ENCODE data around the gene SETBP1.
"Not testable (repeated sequence)": the region's sequence is repeated elsewhere in the genome, so short reads cannot be mapped to it uniquely, and the experiment has no call there.

The SETBP1 gene

GRCh38 chr18:44792456-44793061 is 111.9 kb downstream of the SETBP1 start:
- DNase-seq (ENCODE audit: low spot score) = no peak

- no peak for DNase-seq (ENCODE audit: low spot score)
Measured at GRCh38 chr18:44793194-44793593, 112.5 kb downstream of the SETBP1 start.

GRCh38 chr18:44793685-44794084 is 113.0 kb downstream of the SETBP1 start:
- no peak for DNase-seq (ENCODE audit: low spot score)

GRCh38 chr18:44795241-44795640 is 114.6 kb downstream of the SETBP1 start:
- DNase-seq (ENCODE audit: low spot score) = no peak

- no peak for DNase-seq (ENCODE audit: low spot score)
Measured at GRCh38 chr18:44796429-44797428, 116.0 kb downstream of the SETBP1 start.

DNA sequence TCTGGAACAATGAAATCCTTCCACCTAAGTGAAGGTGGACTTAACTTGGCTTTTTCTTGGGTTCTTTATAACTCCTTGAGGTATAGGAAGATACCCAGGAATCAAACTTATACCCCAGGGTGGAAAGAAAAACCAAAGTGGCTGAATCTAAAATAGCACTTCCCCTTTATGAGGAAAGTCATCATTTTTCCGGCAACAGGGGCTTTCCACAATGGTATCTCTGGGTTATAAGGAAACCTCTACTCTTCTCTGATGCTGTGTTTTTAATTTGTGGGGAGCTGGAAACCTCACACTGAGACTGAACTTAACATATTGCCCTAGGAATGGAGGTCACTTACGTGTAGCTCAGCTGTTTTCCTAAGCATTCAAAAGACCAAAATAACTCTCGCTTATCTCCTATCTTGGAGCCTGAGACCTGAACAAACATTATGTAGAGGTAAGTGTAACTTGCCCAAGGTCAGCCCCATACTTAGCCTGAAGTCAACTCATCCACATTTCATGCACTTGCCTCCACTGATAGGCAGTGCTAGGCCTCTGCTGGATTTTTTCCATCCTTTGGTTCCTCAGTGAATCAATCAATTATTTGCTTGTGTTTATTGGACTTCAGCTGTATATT is 117.9 kb downstream of the SETBP1 start:
- peak; percentile 3 for DNase-seq (ENCODE audit: low spot score)

DNA sequence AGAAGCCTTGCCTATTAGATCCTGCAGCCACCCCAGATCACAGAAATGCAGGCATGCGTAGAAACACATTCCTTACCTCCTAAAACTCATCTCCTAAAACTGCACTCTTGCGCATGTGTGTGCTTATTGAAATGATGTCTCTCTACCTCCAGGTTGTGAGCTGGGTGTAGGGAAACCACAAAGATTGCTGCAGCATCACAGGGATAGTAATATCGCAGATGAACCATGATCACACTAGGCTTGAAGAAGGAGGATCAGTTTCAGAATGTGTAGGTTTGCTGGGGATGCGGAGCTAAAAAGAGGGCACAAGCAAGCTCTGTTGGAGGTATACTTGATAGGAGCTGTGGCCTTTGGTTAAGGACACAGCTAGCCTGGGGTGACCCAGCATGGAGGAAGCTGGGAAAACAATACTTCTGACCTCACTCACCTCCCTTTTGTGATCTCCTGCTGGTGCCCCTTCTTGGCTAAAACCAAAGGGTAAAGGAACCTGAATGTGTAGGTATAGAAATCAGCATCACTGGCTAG is 118.8 kb downstream of the SETBP1 start:
- no peak for DNase-seq (ENCODE audit: low spot score)

DNA sequence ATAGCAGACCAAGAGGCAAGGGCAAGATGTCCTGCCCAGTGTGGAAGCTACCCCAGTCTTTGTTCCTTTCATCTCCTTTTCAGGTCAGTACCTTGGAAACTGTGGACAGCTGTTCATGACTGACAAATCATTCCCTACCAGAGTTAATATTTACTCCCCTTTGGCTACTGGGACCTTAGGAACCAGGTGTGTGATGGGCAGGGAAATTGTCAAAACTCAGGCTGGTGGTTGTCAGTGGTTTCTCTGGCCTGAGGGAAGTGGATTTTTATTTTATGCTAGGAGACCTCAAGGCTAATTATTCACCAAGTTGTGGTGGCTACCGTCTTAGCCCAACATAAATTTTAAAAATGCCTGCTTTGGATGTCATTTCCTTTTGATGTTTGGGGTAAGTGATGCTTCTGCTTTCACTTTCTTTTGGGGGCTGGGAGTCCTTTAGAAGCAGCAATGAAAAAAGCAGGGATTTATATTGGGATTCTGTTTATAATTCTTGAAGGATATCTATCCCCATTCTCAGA is 119.3 kb downstream of the SETBP1 start:
- no peak for DNase-seq (ENCODE audit: low spot score)

DNA sequence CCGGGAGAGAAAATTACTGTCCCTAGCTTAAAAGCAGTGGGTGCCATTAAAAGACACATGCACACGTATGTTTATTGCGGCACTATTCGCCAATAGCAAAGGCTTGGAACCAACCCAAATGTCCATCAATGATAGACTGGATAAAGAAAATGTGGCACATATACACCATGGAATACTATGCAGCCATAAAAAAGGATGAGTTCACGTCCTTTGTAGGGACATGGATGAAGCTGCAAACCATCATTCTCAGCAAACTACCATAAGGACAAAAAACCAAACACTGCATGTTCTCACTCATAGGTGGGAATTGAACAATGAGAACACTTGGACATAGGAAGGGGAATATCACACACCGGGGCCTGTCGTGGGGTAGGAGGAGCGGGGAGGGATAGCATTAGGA is 120.1 kb downstream of the SETBP1 start:
- DNase-seq (ENCODE audit: low spot score) = not testable (repeated sequence)

DNA sequence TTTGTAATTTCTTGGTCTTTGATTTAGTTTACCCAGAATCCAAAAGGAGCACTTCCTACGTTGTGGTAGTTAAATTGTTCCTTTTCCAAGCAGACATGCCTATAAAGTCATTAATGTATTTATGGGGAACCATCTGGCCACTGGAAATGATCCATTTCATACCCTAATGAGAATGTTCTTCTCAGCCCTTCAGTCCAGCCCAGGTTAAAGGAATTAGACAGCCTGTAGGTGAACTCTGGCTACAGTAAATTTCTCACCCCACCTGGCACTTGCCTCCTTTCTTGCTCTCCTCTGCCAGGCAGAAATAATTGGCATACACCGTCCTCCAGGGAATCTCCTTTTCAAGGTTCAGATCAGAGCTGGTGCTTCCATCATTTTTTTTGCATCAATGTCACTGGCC is 121.1 kb downstream of the SETBP1 start:
- DNase-seq (ENCODE audit: low spot score) = no peak

- no peak for DNase-seq (ENCODE audit: low spot score)
Measured at GRCh38 chr18:44802508-44802907, 121.8 kb downstream of the SETBP1 start.

DNA sequence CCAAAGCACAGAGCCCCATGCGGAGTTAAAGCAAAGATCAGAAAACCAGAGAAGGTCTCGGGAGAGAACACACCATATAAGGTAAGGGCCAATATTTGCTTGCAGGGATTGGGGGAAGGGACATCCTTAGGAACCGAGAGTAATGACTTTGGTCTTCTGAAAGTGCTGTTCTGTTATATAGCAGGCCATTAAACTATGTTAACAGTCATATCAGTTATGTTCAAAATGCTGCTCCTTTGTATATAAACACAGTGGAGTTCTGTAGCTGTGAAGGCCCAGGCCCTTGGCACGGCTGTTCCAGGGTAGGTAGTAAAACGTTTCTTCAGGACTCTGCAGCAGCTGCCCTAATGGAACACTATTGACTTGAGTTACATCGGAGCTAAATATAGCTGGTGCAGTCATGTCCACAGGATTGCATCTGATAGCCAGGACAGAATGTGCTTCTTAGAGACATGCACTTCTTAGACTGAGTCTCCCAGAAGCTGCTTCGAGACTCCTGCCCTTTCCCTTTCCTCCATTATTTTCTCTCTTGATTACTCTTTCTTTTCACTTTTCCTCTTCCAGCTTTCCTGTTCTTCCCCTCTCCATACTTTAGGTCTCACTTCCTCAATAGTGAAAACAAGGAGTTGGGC is 122.4 kb downstream of the SETBP1 start:
- no peak for DNase-seq (ENCODE audit: low spot score)

- DNase-seq (ENCODE audit: low spot score) = no peak
Measured at GRCh38 chr18:44804033-44804432, 123.3 kb downstream of the SETBP1 start.

GRCh38 chr18:44805176-44805575 is 124.5 kb downstream of the SETBP1 start:
- no peak for DNase-seq (ENCODE audit: low spot score)

DNA sequence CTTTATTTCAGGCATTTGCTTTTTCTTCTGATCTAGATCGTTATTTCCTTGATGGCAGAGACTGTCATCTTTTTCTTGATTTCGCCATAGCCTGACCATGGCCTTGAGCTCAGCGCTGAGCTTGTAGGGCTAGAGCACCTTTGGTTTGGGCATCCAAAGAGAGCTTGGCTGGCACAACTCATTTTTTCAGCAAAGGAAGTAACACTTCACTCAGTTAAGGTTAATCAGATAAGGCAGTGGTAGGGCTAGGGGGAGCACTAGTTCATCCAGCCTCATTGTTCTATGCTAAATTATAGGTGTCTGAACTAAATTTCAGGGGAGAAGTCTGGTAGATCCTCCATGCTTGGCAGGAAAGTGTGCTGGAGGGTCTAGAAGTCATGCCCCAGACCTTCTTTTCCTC is 125.0 kb downstream of the SETBP1 start:
- DNase-seq (ENCODE audit: low spot score) = no peak

DNA sequence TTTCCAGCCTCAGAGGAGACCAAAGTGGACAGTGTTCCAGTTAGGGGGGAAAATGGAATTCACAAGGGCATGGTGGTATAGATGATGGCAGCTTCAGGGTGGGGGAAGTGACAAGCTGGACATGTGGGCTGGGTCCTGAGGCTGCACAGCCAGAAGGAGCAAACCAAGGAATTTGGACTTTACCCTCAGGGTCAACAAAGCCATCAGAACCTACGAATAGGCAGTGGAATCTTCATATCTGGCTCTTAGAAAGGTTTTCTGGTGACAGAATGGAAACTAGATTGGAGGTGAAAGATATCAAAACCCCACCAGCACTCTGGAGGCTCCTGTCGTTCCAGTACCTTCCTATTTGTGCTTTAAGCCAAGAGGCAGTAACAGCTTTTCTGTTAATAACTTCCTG is 127.1 kb downstream of the SETBP1 start:
- DNase-seq (ENCODE audit: low spot score) = no peak

- no peak for DNase-seq (ENCODE audit: low spot score)
Measured at GRCh38 chr18:44811572-44812125, 131.0 kb downstream of the SETBP1 start.

GRCh38 chr18:44812426-44812825 is 131.7 kb downstream of the SETBP1 start:
- DNase-seq (ENCODE audit: low spot score) = no peak

GRCh38 chr18:44813586-44813985 is 132.9 kb downstream of the SETBP1 start:
- no peak for DNase-seq (ENCODE audit: low spot score)

DNA sequence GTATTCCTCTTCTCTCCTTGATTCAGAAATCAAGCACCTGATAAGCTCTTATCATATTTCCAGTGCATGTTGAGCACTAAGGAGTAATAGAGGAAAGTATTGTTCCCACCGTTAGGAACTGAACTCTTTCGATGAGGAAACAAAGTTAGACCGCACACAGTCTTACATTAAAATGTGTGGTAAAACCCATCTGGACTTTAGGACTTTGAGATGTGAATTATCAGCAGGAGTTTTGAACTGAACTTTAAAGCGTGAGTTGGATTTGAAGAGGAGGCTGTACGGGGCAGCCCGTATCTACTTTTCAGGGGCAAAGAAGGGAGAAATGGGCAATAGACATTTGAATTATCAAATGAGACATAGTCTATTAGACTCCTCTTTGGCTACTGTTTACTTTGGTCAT is 134.4 kb downstream of the SETBP1 start:
- DNase-seq (ENCODE audit: low spot score) = no peak

DNA sequence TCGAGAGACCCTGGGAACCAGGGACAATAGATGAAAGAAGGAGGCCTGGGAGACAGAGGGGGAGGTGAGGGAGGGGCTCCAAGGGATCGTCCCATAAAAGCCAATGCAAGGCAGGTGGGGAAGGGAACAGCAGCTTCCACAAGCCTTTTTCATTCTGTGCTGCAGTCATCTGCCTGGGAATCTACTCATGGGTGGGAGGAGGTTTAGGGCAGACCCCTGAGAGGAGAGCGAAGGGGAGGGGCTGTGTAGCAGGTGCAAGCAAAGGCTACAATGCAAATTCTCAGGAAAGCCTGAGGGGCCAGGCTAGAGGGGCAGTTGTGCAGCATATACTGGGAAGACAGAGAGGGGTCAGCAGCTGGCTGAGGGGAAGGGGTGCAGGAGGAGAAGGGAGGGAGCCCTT is 135.4 kb downstream of the SETBP1 start:
- DNase-seq (ENCODE audit: low spot score) = no peak

DNA sequence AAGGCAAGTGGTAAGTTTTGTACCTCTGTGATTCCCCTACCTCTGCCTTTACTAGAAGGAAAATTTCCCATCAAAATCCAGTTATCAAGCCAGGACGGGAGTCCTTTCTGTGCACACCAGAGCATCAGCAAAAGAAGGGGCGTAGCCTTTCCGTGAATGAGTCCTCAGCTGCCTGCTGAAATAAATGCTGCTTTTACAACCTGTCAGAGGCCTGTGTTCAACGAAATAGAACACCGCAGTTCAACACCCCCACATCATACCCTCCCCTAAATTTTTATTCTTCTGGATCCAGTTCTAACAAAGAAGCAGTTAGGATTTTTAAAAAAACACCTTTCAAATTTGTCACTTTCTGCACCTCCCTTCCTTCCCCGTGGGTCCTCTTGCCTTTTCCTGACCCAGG is 135.8 kb downstream of the SETBP1 start:
- no peak for DNase-seq (ENCODE audit: low spot score)
